SK-N-DZ (cell line): Measurements from ENCODE around the gene CAMK4.

Experiments used
- DNase-seq: peaks from one replicate; pipeline ENCODE4 v3.0.0-alpha.2; 2015; ENCODE audit warnings: low spot score

CAMK4 gene

GRCh38 chr5:111229221-111229835 lies 5.1 kb downstream of the CAMK4 start:
- no peak for DNase-seq

- no peak for DNase-seq
Observed at GRCh38 chr5:111229871-111230810, 6.0 kb downstream of the CAMK4 start.

- DNase-seq: no peak
Observed at GRCh38 chr5:111231119-111231518, 6.9 kb downstream of the CAMK4 start.

DNA sequence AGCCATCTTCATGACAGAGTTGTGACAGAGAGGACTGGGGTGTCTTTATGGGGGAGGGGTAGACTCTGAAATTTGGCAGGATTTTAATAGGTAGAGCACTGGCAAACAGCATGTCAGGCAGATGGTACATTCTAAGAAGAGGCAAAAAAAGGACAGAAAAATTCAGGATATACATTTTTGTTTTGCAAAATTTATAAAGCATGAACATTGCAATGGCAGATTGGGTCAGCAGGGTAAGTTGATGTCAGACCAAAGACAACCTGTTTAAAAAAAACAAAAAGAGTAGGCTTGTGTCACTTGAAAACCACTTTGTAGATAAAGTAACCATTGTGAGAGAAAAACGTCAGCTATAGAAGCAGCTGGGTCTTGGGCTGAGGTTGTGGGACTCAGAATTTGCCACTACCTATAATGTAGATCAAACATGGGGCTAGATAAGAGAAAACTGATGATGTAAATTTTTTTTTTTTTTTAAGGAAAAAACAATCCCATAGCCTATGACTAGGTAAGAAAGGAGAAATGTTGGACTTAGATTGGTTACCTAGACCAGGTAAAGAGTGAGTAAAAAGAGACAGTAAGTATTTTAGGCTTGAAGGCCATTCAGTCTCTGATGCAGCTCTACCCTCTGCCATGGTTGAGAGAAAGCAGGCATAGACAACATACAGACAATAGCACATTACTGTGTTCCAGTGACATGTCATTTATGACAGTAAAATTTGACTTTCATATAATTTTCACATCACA lies 8.3 kb downstream of the CAMK4 start:
- DNase-seq: no peak

DNA sequence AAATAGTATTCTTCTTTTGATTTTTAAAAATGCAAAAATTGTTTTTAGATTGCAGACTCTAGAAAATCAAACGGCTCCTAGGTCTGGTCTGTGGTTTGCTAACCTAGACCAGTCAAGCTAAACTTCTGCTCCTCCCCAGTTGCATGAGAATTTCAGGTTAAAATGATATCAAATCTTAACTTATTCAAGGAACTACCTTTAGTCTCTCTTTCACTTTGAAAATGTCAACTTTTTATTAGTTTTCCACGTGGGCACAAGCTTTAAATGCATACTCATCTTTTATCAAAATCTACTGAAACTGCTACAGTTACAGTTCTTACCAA lies 8.8 kb downstream of the CAMK4 start:
- no peak for DNase-seq

GRCh38 chr5:111234125-111234524 lies 9.9 kb downstream of the CAMK4 start:
- DNase-seq: no peak

GRCh38 chr5:111235635-111236034 lies 11.5 kb downstream of the CAMK4 start:
- no peak for DNase-seq

GRCh38 chr5:111236348-111236747 lies 12.2 kb downstream of the CAMK4 start:
- DNase-seq: no peak

GRCh38 chr5:111236995-111237394 lies 12.8 kb downstream of the CAMK4 start:
- no peak for DNase-seq

DNA sequence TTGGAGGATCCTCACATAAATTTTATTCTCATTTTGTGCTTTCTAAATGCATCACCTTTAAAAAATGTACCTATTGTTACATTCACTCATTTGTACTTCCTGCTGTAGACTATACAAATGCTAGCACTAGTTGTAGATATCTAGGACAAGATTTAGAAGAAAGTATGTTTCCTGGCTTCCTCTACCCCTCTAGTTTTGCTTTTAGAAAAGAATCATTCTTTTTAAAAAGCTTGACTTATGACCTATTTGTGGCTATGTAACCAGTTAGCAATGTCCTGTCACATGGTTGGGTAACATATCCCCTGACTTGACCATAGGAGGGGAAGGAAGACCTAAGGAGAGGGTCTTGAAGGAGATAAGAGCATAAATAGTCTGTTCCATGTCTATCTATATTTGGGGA lies 13.3 kb downstream of the CAMK4 start:
- DNase-seq: no peak

DNA sequence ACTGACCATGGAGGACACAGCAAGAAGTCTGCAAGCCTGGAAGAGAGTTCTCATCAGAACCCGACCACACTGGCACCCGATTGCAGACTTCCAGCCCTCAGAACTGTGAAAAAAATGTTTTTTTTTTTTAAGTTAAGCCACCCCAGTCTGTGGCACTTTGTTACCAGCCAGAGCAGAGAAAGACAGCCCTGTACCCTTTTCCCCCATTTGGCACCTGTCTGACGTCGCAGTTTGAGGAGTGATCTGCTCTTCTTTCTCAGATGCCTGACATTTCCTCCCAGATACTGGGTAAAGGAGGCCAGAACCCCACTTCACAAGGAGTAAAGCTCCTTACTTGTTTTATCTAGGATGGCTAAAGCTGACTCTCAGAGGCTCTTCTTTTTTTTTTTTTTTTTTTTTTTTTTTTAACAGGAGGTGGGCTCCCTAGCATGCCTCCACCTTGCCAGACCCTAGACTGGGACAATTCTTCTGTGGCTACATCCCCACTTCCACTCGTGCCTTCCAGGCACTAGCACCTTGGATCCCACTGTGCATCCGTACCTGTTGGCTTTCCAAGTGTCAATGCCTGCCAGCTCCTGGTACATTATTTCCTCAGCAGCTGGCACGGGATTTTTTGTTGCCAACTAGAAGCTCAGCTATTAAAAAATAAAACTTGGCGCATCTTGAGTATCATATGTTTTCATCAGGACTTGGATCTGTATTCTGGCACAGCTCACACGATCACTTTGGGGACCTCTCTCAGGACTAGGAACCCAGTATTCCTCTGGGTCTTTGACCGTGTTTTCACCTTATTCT lies 14.4 kb downstream of the CAMK4 start:
- DNase-seq: no peak

DNA sequence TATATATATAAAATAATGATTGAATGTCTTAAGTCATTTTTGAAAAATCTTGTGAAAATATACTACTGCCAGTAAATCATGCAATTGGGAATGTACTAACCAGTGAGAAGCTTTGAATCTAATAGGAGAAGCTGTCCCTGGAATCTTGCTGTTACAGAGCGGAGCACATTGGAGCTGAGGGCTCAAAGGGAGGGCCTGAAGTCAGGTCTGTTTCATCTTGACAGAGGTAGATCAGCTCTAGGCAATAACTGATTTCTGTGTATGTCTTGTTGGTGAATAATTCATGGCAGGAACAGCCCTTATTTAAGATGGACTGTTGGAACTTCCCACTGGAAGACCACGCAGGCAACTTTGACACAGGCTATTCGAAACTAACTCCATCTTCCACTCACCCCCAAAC lies 17.5 kb downstream of the CAMK4 start:
- no peak for DNase-seq

DNA sequence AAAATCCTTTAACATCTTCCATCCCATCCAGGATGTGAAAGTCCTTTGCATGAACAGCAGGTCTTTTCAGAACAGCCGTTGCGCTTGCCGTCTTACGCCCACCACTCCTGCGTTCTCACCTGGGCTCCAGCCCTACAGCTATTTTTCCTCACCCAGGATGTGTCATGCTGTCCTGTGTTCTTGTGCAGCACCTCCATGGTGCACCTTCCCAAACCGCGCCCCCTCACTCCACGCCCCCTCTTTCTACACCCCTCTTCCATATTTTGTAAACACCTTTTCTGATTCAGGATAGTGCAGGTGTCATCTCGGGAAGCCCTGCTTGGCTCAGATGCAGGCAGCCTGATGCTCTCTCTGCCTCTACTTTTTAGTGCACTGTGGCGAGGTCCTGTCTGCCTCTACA lies 18.4 kb downstream of the CAMK4 start:
- DNase-seq: no peak

- DNase-seq: no peak
Observed at GRCh38 chr5:111243318-111243717, 19.1 kb downstream of the CAMK4 start.

DNA sequence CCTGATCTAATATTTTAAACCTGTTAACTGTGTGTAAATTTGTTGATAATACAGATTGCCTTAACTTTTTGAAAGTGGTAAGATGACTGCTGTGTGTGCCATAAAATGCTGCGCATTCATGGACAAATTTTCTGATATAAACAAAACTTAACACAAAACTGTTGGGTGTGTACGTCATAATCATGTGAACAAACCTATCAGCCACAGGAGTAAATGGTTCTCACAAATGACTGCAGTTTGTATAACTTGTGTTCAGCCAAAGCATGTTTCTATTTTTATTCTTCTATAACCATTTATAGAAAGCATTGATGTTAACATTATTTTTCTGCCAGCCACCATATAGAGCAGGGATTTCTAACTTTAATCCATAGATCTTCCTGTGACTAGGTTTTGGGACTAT lies 21.5 kb downstream of the CAMK4 start:
- no peak for DNase-seq

DNA sequence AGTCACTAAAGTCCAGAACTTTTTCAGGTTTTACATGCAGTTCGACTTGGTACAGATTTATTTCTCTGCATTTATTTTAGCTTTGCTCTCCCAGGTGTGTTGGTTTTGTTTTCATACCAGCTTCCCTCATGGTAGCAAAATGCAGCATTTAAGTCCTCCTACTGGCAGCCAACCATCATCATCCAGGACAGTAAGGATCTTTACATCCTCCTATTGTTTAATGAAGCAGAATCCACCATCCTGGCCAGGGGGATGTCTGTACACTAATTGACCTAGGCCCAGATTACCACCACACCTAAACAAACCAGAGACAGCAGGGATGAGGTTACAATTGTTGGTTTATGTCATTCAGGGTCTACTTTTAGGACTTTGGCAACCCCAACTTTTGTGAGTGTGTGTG lies 22.3 kb downstream of the CAMK4 start:
- no peak for DNase-seq

- peak; percentile 97 for DNase-seq
Observed at GRCh38 chr5:111248571-111248970, 24.4 kb downstream of the CAMK4 start.

DNA sequence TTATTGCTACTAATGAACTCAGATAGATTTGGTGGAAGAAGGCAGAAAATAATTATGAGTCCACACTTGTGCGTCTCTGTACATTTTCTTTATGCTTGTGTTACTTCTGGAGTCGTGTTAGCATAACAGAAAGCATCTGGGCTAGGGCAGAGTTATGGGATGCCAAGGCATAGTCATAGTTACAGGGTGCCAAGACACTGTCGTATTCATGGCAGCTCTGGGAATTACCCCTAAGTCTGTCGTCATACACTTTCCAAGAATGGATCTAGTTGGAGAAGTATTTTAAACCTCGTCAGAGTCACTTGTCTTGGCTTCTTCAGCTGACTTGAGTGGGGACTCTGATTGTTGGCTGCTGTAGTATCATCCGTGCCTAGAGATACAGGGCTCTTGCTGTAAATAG lies 27.7 kb downstream of the CAMK4 start:
- DNase-seq: no peak

GRCh38 chr5:111252799-111253545 lies 28.8 kb downstream of the CAMK4 start:
- DNase-seq: peak; percentile 15

DNA sequence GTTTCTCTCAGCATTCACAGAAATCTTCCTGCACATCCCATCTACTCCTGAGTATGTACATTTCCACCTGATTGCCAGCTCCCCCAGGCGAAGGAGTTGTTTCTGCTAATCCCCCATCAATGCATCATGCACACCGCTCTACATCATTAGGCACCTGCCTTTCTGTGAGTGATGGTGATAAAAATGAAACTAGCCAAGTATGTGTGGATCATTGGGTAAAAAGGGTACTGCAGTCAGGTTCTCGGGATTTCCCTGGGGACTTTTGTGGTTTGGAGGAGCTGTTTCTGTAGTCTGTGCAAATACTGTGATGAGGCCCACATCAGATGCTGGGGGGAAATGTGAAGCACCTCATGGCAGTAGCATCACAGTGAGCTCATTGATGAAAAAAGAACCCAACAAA lies 30.4 kb downstream of the CAMK4 start:
- DNase-seq: peak; percentile 17

DNA sequence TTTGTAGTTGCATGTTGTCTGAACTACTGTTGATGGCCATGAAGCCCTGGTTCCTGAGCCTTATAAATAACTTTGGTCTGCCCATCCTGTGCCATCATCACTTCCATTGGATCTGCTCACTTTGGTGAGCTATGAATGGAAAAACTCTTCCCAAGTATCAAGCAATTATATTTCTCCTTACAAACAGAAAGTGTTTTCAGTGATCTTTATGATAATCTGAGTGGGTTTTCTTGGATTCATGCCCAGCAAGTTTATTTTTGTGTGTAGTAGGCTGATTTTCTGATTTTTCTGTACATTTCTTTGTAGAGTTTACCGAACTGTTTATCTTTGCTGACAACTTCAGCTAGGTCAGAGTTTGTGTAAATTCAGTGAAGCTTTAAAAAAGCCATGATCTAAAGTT lies 31.0 kb downstream of the CAMK4 start:
- no peak for DNase-seq
